Activated CD4-positive, CD25-positive, alpha-beta regulatory T cell treated with anti-CD3 and anti-CD28 coated beads, Interleukin-2, amount 50 U/mL, for 16 hours (primary cell): ENCODE measurements around the gene FXYD6.
"Not testable (repeated sequence)": the region's sequence is repeated elsewhere in the genome, so short reads cannot be mapped to it uniquely, and the experiment has no call there.

ENCODE experiments used
- DNase-seq: peaks from one replicate; pipeline ENCODE4 v3.0.0-alpha.2; 2020; ENCODE audit warnings: low read depth, low spot score

The FXYD6 gene

GRCh38 chr11:117818041-117818873 lies 58.2 kb downstream of the FXYD6 start:
- DNase-seq = no peak

- DNase-seq = peak; percentile 71
Measured at GRCh38 chr11:117817368-117818040, 59.0 kb downstream of the FXYD6 start.

GRCh38 chr11:117816846-117817367 lies 59.6 kb downstream of the FXYD6 start:
- DNase-seq = no peak

GRCh38 chr11:117816151-117816741 lies 60.2 kb downstream of the FXYD6 start:
- DNase-seq = no peak

- peak; percentile 37 for DNase-seq
Measured at GRCh38 chr11:117815262-117815803, 61.1 kb downstream of the FXYD6 start.

- DNase-seq = peak; percentile 40
Measured at GRCh38 chr11:117814766-117815261, 61.6 kb downstream of the FXYD6 start.

- no peak for DNase-seq
Measured at GRCh38 chr11:117814204-117814765, 62.2 kb downstream of the FXYD6 start.

GRCh38 chr11:117810056-117810451 lies 66.4 kb downstream of the FXYD6 start:
- DNase-seq = not testable (repeated sequence)

- no peak for DNase-seq
Measured at GRCh38 chr11:117809236-117810055, 67.0 kb downstream of the FXYD6 start.

- no peak for DNase-seq
Measured at GRCh38 chr11:117808784-117809183, 67.7 kb downstream of the FXYD6 start.

GRCh38 chr11:117807482-117808327 lies 68.8 kb downstream of the FXYD6 start:
- peak; percentile 57 for DNase-seq

- no peak for DNase-seq
Measured at GRCh38 chr11:117806846-117807245, 69.6 kb downstream of the FXYD6 start.

- DNase-seq = no peak
Measured at GRCh38 chr11:117805045-117805444, 71.4 kb downstream of the FXYD6 start.

- DNase-seq = no peak
Measured at GRCh38 chr11:117803896-117804295, 72.6 kb downstream of the FXYD6 start.

- no peak for DNase-seq
Measured at GRCh38 chr11:117799634-117800033, 76.8 kb downstream of the FXYD6 start.

GRCh38 chr11:117796872-117797529 lies 79.5 kb downstream of the FXYD6 start, which contains the start of gene DSCAML1:
Gene DSCAML1, minus strand, starts transcription at chr11:117797216. Its CDS starts 137 bp downstream, at chr11:117797079.
- no peak for DNase-seq

GRCh38 chr11:117796456-117796871 lies 80.0 kb downstream of the FXYD6 start:
- no peak for DNase-seq

- DNase-seq = no peak
Measured at GRCh38 chr11:117795638-117796455, 80.6 kb downstream of the FXYD6 start.
